Measurements from ENCODE around the gene CDCA7. TPM values are rescaled to one million over a fixed set of nuclear protein-coding genes. Genes with fewer than 3 reads are reported as not detected.
"Not testable (repeated sequence)": the region's sequence is repeated elsewhere in the genome, so short reads cannot be mapped to it uniquely, and the experiment has no call there.

The CDCA7 gene
- polyA plus RNA-seq, 5 donors: 64.1 to 100 (median 92.3) TPM

DNA sequence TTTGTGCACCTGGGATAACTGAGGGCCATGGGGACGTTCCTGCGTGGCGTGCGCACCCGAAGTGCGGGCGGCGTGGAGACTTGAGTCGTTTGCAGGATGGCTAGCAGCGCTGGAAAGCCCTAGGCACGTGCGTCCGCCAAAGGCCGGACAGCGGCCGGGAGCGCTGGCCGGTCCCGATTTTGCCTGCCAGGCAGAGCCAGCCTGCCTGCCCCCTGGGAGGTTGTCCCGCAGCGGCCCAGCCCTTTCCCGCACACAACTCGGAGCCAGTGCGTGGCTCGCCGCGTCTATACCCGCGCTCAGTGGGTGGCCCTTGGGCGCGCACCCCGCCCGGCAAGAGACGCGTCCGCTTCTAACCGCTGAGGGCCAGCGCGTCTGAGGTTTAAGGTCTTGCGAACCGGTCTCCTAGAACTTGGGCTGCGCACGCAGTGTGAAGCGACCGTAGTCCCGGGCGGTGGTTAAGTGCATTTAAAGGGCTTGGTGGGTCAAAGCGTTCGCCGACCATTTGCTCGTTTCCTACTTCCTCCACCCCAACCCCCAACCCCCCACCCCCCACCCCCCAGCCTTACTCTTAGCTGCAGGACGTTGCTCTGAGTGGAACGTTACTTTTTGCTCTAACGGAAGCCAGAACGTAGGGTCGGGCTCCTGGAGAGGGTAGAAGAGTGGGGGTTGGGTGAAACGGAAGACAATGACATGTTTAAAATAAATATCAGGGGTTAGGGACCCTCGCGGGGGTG, 627 bp downstream of the CDCA7 start:
- peak; percentile 52 to 56 for DNase-seq

DNA sequence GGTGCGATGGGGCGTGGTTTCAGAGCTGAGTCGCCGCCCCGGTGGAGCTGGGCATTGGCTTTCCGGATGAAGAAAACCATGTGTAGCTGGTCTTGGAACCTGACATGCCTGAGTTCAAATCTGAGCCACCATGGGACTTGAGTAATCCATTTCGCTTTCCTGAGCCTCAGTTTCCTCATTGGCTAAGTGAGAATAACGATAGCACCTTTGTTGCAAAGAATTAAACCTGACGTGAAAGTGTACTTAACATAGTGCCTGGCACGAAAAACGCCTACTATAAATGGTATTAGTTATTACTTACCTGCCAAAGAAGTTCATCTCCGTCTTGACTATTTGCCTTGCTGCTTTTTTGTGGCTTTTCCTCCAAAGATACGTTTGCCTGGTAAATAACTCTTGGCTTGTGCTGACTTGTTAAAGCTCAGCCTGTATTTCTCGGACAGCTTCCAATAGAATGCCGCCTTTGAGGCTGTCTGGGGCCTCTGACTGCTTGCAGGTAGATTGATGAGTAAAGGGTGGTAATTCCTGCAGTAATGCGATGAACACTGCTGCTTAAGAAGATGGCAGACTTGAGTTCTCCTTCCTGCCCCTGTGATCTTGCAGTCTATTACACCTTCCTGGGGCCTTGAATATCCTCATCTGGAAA, 1.3 kb downstream of the CDCA7 start:
- no peak for DNase-seq

DNA sequence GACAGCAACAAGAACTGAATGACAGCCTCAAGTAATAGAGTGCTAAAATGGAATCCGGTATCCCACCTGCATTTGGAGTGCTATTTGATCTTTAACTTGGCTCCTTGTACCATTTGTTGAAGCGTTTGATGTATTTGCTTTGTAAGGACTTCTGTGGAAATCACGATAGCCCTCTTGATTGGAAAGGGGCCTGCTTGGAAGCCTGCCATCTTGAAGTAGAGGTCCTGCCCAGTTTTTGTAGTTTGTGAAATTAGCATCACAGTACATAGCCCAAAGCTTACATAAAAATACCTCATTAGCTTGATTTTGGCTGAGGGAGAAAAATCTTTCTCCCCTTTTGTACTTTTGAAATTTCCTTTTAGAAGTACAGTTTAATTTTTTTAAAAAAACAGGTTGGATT, 2.7 kb downstream of the CDCA7 start:
- peak; percentile 48 to 55 for DNase-seq

DNA sequence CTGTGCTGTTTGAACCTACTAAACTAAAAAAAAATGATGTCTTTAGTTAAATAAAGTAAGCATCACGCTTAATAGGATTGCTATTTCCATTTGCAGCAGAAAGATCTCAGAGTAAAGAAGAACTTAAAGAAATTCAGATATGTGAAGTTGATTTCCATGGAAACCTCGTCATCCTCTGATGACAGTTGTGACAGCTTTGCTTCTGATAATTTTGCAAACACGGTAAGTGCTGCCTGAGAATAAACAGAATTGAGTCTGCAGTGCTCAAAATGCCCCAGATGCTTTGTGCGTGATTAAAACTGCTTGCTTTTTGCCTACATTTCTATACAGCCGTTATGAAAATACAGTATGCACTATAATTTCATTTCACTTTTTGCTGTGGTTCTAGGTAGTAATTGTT, 3.9 kb downstream of the CDCA7 start:
- DNase-seq: no peak

DNA sequence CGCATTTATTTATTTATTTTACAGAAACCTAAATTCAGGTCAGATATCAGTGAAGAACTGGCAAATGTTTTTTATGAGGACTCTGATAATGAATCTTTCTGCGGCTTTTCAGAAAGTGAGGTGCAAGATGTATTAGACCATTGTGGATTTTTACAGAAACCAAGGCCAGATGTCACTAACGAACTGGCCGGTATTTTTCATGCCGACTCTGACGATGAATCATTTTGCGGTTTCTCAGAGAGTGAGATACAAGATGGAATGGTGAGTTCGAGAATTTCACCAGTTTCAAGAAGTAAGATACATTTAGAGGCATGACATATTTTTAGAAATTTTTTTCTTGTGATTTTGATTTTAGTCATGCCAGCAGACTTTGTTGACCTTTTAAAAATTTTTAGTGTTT, 4.6 kb downstream of the CDCA7 start:
- DNase-seq: no peak

DNA sequence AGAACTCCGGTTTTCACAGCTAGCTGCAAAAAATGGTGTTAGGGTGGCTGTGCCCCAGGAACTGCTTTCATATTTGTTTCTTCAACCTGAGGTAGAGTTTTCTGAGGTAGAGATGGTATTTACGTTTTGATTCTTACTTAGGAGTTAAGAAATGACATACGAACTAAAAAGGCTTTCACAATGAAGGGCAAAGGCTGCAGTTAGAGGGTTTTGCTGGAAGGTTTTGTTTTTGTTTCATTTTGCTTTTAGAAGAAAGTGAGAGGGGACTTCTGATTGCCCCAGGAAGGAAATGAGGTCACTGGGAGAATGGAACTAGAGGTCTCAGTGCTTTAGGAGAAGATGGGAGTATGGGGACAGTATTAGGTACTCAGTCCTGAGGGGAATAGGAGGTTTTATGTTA, 15.5 kb downstream of the CDCA7 start:
- DNase-seq: no peak

DNA sequence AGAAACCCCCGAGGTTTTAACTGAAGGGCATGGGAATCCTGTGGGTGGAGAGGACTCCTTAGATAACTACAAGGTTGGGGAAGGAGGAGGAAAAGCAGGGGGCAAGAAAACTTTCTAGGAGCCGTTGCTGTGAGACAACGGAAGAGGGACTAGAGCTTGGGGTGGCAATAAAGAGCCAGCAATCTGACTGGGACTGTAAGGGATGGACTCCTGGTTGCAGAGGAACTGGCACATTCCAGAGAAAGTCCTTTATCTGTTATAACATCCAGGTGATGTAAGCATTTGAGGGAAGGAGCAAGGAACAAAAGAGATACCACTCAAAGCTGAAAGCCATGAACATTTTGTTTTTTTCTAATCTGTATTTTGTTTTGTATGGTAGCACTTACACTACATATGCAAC, 16.4 kb downstream of the CDCA7 start:
- no peak for DNase-seq

DNA sequence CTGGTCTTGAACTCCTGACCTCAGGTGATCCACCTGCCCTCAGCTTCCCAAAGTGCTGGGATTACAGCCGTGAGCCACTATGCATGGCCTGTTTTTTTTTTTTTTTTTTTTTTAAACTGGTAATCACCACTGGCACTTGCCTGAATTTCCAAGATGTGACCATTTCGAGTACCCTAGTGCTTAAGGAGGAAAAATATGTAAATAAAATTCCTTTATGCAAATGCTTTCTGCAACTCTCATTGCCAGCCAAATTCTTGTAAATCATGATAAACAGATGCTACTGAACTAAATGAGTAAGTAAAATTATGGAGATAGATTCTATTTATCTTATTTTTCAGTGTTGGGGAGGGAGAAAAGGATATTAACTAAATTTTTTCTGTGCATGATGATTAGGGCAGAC, 18.6 kb downstream of the CDCA7 start:
- no peak for DNase-seq

DNA sequence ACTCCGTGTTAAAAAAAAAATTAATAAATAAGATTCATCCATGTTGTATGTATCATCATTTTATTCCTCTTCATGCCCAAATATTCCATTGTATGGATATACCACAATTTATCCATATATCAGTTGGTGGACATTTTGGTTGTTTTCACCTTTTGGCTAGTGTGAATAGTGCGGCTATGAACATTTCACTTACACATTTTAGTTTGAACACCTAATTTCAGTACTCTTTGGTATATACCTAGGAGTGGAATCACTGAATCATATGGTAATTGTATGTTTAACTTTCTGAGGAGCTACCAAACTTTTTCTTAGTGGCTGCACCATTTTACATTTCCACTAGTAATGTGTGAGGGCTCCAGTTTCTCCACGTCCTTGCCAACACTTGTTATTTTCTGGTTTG, 20.0 kb downstream of the CDCA7 start:
- no peak for DNase-seq

DNA sequence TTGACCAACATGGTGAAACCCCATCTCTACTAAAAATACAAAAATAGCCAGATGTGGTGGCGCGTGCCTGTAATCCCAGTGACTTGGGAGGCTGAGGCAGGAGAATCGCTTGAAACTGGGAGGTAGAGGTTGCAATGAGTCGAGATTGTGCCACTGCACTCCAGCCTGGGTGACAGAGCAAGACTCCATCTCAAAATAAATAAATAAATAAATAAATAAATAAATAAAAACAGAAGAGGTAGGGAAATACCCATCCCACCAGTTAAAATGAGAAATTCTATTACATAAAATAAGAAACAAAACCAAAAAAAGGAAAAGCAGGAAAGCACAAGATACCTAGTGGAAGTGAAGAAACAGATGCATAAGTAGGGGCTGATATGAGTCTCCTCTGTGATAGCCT, 30.9 kb downstream of the CDCA7 start:
- DNase-seq: not testable (repeated sequence)

DNA sequence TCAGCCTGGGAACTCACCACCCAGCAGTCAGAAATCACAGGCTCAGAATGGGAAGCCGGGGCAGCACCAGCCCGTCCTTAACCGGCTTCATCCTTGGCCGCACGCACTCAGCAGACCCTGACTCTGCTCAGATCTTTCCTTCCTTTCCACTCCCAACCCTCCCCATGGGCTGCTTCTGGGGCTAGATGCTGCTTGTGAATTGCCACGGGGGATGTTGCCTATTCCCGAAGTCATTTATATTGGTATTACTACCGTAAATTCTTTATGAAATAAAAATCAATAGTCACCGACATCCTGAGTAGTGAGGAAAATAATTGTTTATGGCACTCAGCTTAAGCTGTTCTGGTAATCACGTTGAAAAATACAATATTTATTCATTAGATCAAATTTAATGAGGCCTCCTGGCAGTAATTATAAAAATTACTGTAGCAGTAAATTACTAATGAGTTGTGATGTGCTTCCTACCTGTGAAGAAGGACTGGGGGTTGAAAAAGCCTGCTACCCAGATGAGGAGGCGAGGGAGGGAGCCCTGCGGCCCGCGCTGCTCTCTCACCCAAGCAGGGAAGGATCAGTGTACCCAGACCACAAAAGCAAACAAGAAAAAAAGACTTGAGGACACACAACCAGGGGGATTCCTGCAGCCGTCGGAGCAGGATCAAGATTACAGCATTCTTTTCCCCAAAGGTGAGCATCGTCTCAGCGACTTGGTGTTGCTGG, 31.5 kb downstream of the CDCA7 start:
- DNase-seq: no peak

DNA sequence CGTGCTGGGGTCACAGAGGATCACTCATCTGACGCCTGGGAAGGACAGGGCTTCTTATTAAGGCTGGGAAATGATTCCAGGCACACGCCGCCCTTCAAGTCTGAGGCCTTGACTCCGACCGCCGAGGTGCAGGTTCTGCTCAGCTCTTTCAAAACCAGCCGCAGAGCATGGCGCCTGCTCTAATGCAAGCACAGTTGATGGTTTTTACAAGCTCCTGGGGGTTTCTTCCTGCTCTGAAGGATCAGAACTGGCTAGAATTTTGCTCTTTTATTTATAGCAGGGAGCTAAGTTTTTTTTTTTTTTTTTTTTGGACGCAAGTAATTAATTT, 32.0 kb downstream of the CDCA7 start:
- no peak for DNase-seq

DNA sequence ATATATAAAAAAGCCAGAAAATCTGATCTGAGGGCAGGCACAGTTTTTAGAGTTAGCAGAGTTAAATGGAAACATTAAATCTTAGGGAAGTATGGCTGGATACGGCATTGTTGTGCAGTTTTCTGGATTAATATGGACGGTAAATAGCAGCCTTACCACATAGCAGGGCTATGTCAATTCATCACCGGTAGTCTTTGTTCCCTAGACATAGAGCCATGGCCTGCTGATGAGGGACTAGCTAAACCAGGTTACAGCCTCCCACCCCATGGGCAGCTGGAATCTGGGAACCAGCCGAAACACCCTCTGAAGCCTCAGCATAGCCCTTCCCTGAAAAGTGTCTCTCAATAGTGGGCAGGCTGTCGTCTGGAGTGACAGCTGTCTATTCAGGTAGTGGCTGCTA, 32.4 kb downstream of the CDCA7 start:
- DNase-seq: no peak

DNA sequence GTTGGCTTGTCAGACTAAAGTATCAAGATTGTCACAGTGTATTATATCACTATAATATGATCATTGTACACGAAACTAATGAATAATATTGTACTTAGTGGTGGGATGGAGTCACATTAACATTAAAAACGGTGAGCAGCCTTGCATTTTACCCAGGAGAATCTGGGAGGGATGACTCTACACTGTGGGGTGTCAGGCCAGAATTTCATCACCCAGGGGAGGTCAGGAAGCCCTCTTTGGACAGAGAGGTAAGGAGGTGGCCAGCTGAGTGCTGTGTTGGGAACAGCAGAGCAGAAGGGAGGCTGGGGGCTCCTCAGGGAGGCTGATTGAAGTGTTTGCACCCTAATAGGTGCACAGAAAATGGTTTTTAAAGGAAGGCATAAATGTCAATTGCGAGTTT, 33.0 kb downstream of the CDCA7 start:
- no peak for DNase-seq

DNA sequence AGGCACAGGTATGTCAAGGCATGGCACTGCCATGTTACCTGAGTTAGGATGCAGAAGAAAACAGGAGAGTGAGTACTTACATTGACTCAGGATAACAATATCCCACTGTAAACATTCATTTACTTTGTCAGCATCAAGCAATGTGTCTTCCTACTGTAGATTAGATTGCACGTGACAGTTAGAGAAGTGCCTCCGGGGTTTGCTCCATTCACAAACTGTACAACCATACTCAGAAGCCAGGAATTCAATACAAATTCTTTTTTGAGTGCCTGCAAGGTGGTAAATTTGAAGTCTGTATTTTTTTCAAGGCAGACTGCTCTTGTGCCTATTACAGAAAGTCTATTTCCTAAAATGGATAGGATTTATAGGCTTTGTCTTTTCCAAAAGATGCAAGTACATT, 34.1 kb downstream of the CDCA7 start:
- no peak for DNase-seq

DNA sequence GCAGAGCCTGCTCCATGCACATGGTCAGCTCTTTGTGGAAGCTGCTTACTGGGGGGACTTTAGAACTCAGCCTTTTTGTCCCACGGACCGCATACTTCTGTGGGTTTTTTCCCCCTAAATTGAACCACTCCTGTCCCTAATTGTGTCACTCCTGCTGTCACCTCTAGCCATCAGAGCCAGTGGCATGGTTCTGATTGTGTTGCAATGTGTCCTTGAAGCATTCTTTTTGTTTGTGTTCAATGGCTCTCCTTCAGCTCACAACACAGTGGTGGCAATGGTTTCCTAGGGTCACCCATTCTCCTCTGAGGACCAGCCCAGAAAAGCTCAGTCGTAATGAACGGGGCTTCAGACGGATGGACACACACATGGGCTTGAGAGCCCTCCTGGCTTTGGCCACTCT, 35.4 kb downstream of the CDCA7 start:
- no peak for DNase-seq

DNA sequence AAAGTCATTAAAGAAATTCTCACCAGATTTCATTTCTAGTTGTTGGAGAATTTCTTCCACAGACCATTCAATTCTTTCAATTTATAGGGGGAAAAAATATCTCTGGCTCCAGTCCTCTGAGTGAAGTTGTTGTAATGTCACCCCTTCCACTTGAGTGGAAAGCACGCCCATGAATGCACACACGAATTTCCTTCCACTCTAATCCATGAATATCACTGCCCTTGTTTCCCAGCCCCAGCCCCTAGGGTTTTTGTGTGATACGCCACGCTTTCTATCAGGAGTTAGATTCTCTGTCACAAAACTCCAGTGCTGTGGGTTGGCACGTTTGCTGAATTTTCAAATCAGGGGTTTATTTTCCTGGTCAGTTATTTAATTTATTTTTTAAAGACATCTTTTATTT, 38.1 kb downstream of the CDCA7 start:
- DNase-seq: no peak

DNA sequence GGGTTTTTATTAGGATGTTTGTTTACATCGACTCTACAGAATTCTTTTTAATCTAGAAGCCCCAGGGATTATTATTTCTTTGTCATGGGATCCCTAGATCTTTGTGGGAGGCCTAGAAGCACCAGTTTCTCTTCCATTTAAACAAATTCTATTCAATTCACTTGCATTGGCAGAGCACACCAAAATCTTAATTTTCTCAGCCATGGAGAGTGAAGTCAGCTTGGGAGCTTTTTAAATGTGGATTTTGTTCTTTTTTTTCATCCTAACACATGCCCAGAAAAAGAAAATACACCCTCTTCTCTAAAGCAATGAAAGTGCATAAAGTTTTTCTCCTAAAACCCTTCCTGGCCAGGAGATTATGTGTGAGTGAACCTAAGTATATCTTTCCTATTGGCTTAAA, 38.5 kb downstream of the CDCA7 start:
- DNase-seq: no peak

DNA sequence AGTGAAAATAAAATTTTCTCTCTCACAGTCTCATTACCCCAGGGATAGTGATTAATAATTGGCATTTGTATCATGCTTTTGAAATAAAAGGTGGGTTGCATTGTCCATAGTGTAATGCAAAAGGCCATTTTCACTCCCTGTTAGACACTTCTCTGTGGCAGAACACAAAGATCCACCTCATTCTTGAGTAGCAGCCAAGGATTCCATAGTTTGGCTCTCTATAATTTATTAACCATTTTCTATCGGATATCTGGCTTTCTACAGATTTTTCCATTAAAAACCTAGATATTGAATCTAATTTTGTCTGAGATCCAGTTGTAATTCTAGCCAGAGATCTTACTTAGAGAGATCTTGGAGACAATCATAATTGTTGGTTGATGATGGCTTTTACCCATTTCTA, 39.0 kb downstream of the CDCA7 start:
- DNase-seq: no peak

DNA sequence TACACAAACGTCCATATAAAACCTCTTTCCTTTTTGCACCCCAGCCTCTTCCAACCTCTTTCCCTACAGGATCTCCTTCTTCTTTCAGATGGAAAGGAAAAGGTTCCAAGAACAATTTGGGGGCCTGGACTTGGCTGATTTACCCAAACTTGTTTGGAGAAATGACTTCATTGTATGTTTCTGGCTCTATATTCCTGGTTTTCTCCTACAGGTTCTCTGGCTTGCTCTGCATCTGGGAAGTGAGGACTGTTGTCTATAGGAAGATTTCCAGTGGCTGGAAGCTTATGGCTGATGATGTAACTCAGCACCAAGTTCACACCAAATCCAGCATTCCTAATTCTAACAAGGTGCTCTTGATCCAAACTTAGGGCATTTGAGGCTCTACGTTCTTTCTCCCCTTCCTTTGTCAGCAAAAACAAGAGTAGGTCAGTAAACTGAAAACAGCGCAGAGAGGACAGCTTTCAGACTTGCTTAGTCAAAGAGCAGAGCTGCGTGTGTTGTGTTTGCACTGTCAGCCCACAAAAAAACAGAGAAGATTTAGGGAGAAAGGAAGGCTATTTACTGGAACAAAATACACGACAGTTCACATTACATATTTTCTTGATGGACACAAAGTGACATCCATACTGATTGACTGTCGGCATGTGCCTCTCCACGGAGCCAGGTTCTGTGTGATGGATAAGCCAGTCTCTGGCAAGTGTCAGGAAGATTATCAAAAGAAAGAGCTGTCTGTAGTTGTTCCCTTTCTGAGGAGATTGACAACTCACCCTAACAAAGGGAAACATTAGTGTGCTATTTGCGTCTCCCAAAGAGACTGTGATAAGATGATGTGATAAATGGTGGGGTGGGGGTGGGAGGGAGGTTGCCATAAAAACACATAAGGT, 39.7 kb downstream of the CDCA7 start:
- DNase-seq: no peak

DNA sequence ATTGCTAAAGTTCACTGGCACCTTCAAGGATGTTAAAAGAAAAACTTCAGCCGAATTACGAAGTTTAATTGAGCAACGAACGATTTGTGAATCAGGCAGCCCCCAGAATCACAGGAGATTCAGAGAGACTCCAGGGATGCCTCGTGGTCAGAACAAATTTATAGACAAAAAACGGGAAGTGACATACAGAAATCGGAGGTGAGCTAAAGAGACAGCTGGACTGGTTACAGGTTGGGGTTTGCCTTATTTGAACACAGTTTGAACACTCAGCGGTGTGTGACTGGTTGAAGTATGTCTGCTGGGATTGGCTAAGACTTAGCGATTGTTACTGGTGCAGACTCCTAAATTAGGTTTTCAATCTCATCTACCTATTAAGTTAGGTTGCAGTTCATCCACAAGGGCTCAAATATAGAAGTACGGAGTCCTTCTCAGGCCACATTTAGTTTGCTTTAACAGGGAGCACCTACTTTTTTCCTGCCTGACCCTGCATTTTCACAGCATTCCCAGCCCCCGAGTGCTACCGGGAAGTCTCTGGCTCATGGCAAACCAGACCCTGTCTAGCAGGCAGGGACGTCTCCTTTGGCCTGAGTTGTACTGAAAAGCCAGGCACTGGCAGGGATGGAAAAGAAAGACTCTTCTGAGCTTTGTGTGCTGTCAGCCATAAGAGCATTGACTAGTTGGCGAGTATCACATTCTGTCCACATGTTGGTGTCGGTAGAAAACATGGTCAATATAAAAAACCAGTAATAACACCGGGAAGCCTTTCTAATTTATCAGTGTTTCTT, 41.1 kb downstream of the CDCA7 start:
- DNase-seq: no peak

DNA sequence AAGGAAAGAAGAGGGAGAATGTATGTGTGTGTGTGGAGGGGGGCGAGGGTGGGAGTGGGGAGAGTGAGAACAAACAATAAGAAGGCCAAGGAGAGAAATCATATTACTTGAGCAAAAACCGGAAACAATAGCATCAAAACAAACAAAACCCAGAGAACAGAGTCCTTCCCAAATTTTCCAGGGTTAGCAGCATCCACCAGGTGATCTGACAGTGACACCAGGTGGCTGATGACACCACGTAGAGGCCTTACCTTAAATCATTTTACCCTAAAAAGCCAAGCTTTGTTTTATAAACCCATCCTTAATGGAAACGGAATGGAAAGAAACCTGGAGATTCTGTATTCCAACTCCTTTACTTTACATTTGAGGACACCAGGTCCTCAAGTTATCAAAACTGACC, 42.9 kb downstream of the CDCA7 start:
- DNase-seq: no peak
